HG02981 (cell line): ENCODE measurements around the gene TMEM235.

Source experiments
- ATAC-seq: cut with Tn5 transposase; IDR thresholded peaks from one replicate; pipeline ENCODE4 v1.9.1; 2021; ENCODE audit warnings: mild to moderate bottlenecking, moderate library complexity; ENCODE audit not compliant: unreplicated experiment

Gene TMEM235

DNA sequence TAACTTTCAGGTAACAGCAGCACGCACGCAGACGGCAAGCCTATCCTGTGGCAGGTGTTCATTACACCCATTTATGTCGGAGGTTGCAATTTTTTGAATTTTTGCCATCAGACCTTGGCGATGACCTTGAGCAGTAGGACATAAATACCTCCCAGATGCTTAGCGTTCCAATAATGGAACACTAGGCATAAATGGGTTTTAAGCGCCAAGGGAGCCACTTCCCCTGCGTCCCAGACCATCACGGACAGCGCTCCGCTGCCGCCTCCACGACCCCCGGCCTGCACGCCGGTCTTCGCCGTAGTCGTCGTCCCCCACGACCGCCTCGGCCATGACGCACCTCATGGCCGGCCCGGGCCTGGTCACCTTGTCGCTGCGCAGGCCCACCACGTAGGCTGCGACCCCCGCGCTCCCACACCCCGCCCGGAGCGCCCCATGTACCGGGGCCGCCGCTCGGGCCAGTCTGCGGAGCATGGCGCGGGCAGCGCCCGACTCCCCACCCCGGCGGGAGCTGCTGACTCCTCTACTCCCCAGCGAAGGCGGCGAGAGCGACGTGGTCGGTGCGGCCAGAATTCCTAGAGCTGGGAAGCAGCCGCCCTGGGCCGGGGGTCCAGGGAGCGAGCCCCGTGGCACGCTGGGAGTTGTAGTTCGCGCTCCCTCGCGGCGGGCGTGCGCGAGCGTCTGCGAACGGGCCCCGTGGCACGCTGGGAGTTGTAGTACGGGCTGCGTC lies 22.7 kb downstream of the TMEM235 start:
- peak; percentile 40 for ATAC-seq

DNA sequence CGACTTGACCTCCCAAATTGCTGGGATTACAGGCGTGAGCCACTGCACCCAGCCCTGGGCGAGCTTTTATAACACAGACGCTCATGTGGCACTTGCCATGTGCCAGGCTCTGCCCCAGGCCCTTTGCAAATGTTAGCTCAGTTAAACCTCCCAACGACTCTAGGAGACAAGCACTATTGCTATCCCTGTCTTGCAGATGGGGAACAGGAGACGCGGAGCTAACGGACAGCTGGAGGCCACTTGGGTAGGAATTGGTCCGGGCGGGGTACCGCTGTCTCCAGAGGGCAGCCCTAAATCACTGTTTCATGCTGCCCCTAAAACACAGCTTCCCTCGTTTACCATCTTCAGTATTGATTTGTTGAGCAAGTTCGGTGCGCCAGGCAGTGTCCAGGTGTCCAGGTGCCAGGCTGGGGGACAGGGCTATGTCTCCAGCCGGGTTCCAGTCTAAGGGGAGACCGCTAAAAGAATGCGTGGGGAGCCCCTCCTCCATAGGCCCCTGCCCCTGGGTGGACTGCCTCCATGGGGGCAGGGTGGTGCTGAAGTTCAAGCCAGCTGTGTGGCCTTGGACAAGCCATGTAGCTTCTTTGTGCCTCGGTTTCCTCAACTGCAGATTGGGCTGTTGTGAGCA lies 23.7 kb downstream of the TMEM235 start:
- ATAC-seq: no peak

DNA sequence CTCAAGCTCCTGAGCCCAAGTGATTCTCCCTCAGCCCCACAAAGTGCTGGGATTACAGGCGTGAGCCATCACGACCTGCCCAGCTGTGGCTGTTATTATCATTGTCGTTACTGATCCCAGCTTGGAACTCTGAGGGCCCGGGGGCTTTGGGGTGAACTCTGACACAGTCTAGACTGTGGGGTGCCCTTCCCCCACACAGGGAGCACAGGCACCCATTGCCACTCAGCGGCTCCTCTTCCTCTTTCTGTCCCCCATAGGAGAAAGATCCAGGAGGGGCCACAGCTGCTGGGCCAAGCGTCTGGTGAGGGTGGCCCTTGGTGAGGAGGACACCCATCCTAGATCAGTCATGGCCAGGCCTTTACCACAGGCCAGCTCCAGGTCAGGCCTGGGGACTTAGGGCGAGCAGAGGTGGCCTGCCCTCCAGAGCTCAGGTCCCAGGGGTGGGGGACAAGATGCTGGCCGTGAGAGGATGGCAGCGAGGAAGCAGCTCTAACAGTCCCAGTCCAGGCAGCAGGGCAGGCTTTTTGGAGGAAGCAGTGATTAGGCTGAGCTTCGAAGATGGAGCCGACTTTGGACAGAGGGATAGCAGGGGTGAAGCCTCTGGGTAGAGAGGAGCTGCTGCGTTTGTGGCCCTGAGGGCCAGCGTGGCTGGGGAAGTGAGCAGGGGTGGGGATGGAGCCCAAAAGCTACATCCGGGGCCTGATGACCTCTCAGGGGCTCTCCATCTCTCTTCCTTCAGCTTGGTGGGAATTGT lies 24.7 kb downstream of the TMEM235 start:
- no peak for ATAC-seq

DNA sequence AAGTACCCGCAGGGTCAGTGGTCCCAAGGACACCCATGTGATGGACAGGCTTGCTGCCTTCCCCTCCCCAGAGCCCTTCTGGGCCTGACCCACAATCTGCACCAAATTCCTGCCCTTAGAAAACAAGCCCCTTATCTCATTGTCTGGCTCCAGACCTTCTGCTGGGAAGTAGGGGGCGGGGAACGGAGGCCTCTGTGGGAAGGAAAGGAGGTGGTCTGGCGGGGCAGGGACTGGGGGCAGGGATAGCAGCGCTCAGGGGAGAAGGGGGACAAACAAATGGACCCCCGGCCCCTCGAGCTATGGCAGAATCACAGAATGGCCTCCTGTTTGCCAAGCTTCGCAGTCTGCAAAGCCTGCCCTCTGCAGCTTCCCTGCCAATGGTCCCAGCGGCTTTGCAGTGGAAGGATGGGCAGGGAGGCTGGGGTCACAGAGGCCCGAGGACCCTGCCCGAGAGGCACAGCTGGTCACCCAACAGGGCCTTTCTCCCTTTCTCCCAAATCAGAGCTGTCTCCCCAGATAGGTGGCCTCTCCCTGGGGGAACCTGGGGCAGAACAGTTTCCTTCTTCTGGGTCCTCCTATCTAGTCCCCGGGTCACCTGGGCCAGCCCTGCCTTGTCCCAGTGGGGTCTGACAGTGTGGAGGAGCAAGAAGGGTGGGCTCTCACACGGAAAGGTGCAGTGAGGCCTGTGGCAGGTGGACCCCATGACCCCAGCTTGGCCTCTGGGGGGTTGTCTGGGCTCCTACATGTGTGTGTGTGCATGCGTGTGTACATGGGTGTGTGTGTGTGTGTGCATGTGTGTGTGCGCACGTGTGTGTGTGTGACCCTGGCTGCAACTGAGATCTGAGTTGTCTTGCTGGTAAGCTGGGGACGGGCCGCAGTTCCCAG lies 25.5 kb downstream of the TMEM235 start:
- no peak for ATAC-seq

DNA sequence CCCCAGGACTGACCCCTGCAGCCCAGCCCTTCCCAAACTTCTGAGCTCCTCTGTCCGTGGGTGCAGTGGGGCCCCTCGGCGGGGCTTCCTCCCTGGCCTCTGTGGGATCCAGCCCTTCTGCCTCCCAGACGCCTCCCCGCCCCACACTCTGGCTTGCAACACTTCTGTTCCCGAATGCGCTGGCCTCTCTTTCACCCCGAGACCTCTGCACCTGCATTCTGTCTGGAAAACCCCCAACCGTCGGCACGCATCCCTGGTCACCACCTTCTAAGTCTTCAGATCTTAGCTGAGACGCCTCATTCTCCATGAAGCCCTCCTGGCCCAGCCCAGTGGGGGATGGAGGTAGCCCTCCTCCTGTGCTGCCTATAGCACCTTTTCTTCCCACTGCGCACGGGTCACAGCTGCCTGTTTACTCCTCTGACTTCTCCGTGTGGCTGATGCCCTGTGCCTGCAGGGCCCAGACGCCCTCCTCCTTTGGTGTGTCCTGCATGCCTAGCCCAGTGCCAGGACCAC lies 26.4 kb downstream of the TMEM235 start:
- ATAC-seq: no peak

DNA sequence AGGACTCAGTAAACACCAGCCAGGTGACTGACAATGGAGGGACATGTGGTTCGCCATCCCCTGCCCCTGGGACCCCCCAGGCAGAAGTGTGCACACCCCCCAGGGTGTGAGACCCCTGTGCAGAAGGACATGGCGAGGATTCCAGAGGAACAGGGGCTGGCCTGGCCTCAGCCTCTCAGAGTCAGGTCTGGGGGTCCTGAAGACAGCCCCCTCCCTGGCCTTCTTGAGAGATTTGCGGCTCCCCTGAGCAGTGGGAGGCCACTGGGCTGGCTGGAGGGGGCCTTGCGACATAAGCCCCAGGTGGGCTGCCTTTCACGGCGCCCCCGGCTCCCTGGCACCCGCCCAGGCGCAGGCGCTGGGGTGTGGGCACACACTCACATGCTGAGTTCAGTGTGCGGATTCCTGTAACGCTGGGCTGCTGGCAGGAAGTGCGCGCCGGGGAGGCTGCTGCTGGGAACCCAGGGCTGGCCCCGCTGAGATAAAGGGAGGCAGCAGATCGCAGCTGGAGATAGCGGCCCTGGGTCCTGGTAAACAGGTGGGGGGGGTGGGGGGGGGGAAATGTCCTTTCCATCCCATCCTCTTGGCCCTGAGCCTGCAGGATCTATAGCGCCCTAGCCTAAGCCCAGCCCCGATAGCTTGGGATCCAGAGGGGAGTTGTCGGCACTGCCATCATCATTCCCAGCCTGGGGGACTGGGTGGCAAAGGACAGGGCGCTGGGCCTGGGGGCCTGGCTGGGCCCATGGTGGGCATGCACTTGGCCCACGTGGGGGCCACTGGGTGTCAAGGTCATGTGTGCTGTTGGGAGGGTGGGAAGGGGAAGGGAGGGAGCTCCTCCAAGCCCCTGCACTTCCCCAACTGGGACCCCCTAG lies 27.1 kb downstream of the TMEM235 start:
- no peak for ATAC-seq

DNA sequence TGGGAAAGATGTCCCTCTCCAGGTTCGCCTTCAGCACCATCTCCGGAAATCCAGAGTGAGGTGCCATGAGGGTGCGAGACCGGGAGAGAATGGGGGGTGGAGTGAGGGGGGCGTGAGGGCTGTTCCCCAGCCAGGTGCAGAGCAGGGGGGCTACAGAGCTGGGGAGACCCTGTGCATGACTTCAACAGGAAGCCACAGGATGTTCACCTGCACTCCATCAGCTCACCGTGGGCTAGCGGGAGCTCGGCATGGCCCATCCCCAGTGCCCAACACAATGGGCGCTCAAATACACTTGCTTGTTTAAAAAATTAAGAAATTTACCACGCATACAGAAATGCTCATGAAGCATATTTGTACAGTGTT lies 27.7 kb downstream of the TMEM235 start:
- no peak for ATAC-seq

DNA sequence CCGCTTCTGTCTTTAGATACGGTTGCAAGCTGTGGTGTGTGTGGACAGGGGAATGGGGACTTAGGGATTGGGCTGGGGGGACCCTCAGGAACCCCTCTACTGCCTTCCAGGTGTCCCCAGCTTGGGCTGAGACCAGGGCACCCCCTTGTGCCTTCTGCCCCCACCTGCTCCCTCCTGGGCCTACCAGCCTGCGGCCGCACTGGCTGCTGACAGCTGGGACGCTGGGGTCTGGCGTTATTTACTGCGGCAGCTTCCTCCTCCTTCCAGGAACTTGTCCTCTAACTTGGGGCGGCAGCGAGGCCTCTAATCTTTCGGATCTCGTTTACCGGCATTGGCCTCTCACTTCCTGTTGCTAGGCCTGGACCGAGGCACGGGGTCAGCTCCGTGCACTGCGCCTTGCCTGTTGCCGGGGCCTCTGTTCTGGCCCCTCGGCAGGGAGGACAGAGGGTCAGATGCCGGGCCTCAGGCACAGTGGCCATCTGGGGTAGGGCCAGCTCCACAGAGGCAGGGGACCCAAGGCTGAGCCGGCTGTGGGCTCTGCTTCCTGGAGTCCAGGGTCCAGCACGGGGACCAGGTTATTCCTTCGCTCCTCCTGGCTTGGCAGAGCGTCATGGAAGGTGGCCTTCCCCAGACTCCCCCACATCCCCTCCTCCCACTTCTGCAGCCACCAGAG lies 31.8 kb downstream of the TMEM235 start:
- no peak for ATAC-seq

DNA sequence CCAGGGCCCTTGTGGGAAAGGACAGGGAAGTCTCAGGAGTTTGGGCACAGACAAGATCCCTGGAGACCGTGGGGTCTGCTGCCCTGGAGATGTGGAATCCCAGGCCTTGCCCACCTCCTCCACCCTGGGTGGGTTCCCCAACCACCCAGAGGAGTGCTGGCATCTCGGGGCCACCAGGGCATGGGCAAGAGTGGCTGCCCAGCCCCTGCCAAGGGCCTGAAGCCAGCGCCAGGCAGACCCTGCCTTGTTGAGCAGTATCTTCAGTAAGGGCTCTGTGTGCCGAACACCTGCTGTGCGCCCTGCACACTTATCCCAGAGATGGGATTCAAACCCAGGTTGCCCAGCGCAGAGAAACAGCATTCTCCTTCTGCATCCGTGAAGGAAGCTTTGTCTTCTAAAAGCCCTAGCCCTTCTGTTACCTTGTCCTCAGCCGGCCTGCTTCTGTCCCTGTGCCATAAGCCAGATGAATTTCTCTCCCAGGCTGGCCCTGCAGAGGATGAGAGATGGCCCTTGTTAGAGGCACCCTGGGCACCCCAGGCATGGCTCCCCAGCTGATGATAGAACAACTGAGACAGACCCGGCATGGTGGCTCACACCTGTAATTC lies 32.4 kb downstream of the TMEM235 start:
- no peak for ATAC-seq

DNA sequence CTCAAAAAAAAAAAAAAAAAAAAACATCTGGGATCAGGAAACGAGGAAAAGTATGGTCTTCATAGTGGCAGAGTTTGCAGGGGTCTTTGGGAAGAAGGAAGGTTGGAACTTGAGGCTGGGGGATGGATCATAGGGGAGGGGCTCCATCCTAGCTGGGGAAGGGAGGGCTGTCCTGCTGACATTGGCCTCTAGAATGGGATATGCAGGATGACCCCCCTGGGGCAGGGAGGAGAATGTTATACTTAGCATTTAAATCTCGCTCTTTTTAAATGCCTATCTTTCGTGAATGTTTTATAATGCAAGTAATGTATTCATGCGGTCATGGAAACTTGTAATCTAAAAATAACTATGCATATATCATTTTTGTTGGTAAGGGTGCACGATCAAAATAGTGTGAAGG lies 33.2 kb downstream of the TMEM235 start:
- ATAC-seq: no peak

DNA sequence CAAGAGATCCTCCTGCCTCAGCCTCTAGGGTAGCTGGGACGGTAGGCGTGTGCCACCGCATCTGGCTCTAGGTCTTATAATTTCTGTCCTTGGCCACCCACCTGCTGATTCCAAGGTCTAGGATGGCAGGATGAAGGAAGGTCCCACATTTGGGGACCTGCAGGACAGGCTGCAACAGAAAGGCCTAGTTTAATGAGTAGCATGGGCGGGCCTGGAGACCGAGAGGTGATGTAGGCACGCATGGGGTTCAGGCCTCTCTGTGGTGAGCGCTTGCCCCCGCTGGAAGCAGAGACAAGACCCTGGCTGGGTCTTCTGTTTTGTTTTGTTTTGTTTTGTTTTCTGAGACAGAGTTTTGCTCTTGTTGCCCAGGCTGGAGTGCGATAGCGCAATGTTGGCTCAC lies 33.7 kb downstream of the TMEM235 start:
- ATAC-seq: no peak

DNA sequence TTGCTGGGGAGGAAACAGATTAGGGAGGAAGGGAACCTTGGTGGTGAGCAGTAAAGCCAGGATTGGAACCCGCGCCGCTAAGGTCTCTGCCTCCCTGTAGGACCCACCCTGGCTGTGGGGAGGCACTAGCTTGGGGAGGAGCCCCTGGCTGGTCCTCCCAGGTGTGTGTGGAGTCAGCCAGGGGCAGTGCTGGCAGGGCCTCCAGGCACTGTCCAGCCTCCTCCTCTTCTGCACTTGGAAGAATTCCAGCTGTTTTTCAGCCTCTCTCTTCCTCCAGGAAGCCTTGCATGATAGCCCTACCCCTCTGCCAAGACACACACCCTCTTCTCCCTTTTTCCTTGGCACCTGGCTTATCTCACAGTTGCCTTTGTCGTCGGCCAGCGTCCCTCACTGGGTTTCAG lies 34.8 kb downstream of the TMEM235 start:
- ATAC-seq: no peak

DNA sequence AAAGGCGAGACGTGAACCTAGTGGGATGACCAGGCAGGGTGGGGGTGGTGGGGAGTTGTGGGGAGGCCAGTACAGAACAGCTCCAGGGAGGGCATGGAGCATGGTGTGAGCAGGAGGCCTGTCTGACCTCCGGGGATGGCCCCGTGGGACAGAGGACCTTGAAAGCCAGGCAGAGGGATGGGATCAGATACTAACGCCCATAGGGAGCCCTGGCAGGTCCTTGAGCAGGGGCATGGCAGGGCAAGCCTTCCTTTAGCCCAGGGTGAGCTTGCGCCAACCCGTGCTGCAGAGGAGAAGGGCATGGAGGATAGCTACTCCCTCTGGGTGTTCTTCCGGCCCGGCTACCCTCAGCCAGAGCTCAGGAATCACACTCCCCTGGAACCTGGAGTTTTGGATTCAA lies 35.3 kb downstream of the TMEM235 start:
- ATAC-seq: no peak

DNA sequence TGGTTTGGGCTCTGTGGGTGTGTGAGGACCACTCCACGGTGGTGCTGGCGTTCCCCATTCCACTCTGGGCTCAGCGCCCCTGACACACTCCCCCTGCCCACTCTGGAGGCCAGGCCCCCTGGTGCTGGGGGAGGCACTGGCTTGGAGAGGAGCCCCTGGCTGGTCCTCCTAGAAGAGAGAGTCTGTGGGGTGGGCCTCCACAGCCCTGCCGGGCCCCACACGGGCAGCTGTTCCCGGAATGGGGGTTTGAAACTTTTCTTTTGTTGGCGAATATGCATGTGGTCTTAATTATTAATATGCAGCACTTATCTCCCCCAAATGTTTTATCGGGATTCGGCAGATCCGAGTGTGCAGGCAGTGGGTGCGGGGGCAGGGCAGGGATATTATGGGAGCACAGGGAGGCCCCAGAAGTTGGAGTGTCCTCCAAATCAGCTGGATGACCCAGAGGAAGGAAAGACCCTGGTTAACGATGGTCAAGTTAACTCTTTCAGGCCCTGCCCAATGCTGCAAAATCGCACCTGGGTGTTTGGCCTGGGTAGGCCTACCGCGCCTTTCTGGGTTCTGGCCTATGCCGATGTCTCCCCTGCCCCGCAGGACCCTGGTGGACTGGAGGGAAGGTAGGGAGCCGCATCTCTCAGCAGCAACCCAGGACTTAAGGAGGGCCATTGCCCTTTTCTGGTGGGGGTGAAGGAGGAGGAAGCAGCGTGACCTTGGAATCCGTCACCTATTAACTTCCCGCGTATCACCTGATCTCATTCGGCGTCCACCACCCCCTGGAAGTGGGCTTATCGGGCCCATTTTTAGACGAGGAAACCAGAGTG lies 36.0 kb downstream of the TMEM235 start:
- no peak for ATAC-seq

DNA sequence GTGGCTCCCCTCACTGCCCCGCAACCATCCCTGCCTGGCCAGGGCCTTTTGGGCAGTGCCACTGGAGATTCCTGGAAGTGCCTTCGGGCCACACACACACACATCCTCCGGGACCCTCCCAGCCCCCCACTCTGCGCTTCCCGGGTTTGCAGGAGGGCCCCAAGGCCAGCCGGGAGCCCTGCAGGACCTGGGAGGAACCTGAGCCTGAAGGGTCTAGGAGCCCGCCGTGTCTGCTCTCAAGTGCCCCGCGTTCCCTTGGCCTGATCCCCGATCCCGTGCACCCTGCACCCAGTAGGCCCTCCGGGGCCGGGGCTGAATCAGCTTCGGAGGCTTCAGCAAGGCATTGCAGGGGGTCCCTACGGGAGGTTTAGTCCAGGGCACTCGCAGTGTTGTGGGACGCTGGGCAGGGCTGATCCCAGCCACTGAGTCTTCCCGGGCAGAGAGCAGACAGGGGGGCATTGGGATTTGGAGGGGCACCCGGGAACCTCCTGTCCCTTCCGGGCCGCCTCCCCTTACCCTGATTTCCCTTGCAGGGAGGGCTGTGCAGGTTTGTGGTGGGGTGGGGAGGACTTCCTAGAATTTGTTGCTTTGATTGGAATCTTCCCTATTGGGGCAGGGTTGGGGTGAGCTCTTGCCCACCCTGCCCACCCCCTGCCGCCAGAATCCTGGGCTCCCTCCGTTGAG lies 36.9 kb downstream of the TMEM235 start:
- ATAC-seq: no peak

DNA sequence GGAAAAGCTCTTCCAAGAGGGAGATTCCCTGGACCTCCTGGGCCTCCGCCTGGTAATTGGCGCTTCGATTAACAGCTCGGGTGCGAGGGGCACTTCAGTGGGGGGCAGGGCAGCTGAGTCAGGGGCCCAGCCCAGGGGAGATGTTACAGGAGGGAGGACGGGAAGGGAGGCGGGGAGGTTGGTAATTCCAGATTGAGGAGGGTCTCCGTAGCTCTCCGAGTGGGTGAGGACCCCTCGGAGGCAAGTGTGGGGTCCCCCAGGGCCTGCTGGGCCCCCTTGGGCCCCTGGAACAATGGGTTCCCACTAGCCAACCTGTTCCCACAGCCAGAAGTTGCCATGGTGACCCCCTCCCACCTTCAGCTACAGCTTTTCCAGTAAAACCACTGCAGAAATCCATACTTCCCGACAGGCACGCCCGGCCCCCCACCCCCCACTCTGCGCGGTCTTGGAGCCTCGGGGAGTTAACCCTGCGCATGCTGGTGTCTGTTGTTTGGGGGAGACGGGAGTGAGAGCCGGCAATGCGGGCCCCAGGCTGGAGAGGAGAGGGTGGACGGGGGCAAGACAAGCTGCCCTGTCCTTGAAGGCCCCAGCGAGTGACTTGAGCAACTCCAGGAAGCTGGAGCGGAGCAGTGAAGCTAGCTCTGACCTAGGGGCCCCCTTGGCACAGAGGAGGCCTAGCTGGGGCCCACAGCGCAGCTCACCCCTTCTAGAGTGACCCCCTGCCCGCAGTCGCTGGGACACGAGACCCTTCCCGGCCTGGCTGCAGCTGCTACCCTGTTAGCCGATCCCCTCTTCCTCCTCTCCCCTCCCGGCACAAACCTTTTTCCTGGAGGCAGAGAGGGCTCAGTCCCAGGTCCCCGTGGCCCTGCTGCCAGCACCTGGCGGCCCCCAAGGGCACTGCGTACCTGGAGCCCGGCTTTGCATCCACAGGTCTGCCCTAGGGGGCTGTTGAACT lies 37.8 kb downstream of the TMEM235 start:
- no peak for ATAC-seq
